SW480 (cell line): Measurements from ENCODE around the gene MDFIC.

Experiments used
- DNase-seq: peaks from one replicate; pipeline ENCODE4 v3.0.0-alpha.2; 2016; ENCODE audit warnings: low spot score

MDFIC gene

GRCh38 chr7:115040057-115040456 lies 118.2 kb downstream of the MDFIC start:
- DNase-seq = no peak

GRCh38 chr7:115040495-115040894 lies 118.6 kb downstream of the MDFIC start:
- no peak for DNase-seq

- DNase-seq = no peak
Observed at GRCh38 chr7:115042596-115042995, 120.7 kb downstream of the MDFIC start.

GRCh38 chr7:115043605-115044004 lies 121.7 kb downstream of the MDFIC start:
- no peak for DNase-seq

- DNase-seq = no peak
Observed at GRCh38 chr7:115044224-115044623, 122.3 kb downstream of the MDFIC start.

- no peak for DNase-seq
Observed at GRCh38 chr7:115047958-115048720, 126.2 kb downstream of the MDFIC start.

GRCh38 chr7:115052706-115053105 lies 130.8 kb downstream of the MDFIC start:
- no peak for DNase-seq

GRCh38 chr7:115054478-115055065 lies 132.7 kb downstream of the MDFIC start:
- DNase-seq = no peak

GRCh38 chr7:115056019-115056418 lies 134.1 kb downstream of the MDFIC start:
- no peak for DNase-seq

- DNase-seq = no peak
Observed at GRCh38 chr7:115058726-115059125, 136.8 kb downstream of the MDFIC start.

- no peak for DNase-seq
Observed at GRCh38 chr7:115059321-115059720, 137.4 kb downstream of the MDFIC start.

- no peak for DNase-seq
Observed at GRCh38 chr7:115060095-115060870, 138.4 kb downstream of the MDFIC start.

- DNase-seq = no peak
Observed at GRCh38 chr7:115066050-115066449, 144.2 kb downstream of the MDFIC start.

- DNase-seq = no peak
Observed at GRCh38 chr7:115066634-115067033, 144.7 kb downstream of the MDFIC start.

GRCh38 chr7:115068220-115068619 lies 146.3 kb downstream of the MDFIC start:
- DNase-seq = no peak
